AG08395 (cell line): ENCODE results near the gene TEP1.
"Not testable (repeated sequence)": the region's sequence is repeated elsewhere in the genome, so short reads cannot be mapped to it uniquely, and the experiment has no call there.

ENCODE experiments used
- DNase-seq: peaks from one replicate; pipeline ENCODE4 v3.0.0; 2012; ENCODE audit warnings: mixed read lengths, low spot score

TEP1 gene

DNA sequence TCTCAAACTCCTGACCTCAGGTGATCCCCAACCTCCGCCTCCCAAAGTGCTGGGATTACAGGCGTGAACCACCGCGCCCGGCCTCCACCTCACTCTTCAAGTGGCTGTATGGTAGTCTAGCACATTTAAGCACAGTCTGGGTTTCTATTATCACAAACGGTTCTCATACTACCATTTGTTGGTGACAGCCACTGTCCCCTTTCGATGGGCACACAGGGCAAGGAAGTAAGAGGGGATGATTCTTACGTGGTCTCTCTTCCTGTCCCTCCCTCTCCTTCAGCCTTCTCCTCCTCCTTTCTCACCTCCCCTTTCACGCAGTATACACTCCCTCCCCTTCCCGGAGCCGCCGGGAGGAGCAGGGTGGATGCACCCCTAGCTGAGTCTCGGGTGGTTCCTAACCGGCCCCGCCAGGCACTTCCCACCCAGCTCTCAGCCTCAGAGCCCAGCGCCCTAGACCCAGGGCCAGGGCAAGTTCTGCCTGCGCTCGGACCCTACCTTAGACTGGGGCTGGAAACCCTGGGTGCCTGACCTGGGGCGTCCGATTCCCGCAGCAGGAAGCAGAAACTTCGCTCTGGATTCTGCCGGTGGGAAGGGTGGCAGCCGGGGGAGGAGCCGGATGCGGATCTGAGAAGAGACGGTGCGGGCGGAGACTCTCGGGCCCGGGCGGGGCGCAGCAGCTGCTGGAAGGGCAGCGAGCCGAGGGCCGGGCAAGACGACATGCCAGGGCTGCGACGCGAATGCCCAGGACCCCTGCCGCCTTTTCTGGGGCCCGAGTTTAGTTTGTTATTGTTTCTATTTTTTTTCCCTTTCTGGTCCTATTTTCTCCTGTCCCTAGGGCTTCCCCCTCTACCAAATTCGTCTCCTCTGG is at the start of gene TEP1:
Gene TEP1, minus strand, starts transcription at position 626 of the 868 bp plus-strand sequence. CDS start 5,062 bp downstream, outside the sequence.
- peak; percentile 91 for DNase-seq

DNA sequence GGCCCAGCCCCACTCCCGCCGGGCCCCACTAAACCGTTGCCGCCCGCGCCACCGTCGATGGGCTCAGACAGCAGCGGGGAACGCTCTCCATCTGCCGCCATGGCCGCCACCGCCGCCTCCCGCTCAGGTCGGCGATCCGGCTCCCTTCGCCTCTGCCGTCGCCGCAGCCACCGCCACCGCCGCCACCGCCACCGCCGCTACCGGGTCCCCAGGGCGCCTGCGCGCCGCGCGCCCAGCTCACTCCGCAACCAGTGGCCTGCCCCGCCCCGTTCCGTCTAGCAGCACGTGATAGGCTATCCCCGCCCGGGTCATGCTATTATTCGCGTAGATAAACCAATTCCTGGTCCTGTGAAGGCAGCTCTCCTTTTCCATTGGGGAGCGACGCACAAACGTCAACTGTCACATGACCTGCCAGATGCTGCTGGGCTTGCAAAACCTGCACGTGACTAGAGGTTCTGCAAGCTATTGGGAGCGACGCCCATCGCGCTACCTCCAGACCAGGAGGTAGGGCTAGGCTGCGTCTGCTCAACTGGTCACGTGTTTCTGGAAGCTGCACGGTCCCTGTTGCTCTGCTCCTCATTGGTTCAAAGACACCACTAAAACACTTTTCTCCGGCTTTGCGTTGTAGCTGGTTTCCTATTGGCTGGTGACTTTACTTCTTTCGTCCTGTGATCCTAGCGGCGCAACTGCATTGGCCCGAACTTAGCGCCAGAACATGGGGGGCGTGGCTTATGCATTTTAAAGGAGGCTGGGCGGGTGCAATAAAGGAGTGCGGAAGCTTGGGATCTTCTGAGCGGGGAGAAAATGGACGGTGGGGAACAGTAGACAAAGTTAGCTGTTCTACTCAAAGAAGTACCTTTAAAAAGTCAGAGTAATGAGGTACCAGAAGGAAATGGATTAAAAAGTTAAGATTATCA is 48.2 kb upstream of the TEP1 start, which contains the start of gene PIP4P1:
Gene PIP4P1, minus strand, starts transcription at position 210 of the 917 bp plus-strand sequence. Its CDS starts 109 bp downstream, at position 101.
- DNase-seq, result peak; percentile 96

DNA sequence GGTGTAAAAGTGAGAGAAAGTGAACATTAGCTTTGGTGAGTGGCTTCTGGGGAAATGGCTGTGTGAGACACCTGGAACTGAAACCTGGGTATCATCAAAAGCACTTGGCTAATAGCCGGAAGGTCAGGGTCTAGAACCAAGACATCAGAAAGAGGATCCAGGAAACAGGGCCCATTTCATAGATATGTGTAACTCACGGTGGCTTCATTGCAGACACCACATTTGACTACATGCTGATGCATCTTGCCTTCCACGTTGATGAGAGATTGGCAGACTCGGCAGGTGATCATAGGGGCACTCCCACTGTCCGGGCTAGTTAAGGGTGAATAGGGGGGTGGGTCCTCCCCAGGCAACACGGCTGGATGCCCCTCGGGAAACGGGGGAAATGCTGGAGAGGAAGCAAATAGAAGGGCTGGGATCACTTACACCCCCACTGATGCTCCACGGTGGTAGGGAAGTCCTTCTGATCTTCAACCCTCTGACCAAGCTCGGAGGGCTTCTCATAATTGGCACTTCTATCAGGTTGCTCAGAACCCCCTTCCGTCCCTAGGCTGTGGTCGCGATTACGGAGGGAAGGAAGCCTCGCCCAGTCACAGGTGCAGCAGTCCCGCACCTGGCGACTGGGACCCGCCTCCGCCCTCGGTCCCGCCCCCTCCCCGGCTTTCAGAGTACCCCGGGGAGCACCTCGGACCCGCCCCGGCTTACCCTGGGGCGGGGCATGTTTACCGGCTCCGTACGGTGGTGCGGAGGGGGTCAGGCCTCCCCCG is 47.3 kb upstream of the TEP1 start:
- no peak for DNase-seq

DNA sequence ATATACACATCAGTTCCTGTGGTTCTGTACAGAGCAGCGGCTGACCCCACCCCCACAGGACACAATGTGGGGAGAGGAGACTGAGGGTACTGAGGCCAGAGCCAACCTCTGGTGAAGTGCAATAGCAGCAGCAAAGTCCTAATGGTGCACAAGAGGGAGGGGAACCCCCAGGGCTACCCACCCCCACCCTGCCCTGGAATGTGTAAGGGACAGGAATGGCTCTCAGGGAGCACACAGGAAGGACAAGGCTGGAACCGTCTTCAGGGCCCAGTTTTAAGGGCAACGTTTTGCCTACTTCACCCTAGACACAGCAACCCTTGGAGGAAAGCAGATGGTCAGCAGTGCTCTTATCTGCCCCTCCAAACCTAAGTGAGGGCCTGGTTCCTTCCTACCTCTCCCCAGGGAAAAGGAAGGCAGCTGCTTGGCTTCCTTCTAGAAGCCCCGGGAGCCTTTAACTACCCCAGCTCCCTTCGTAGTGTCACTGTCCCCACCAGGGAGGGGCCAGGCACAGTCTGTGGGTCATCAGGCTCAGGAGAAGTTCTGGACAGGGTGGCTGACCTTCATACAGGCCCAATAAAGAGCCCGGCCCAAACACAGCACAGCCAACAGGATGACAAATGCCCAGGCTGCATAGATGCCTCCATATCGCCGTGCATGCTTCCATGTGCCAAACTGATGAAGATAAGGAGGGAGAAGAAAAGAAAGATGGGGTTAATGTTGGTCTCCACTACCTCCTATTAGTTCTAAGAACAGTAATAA is 44.9 kb upstream of the TEP1 start:
- DNase-seq, result no peak

DNA sequence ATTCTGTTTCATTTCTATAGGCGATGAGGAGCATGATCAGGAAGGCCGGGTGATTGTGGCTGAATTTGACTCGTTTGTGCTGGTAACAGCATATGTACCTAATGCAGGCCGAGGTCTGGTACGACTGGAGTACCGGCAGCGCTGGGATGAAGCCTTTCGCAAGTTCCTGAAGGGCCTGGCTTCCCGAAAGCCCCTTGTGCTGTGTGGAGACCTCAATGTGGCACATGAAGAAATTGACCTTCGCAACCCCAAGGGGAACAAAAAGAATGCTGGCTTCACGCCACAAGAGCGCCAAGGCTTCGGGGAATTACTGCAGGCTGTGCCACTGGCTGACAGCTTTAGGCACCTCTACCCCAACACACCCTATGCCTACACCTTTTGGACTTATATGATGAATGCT is 43.7 kb upstream of the TEP1 start:
- DNase-seq, result no peak

DNA sequence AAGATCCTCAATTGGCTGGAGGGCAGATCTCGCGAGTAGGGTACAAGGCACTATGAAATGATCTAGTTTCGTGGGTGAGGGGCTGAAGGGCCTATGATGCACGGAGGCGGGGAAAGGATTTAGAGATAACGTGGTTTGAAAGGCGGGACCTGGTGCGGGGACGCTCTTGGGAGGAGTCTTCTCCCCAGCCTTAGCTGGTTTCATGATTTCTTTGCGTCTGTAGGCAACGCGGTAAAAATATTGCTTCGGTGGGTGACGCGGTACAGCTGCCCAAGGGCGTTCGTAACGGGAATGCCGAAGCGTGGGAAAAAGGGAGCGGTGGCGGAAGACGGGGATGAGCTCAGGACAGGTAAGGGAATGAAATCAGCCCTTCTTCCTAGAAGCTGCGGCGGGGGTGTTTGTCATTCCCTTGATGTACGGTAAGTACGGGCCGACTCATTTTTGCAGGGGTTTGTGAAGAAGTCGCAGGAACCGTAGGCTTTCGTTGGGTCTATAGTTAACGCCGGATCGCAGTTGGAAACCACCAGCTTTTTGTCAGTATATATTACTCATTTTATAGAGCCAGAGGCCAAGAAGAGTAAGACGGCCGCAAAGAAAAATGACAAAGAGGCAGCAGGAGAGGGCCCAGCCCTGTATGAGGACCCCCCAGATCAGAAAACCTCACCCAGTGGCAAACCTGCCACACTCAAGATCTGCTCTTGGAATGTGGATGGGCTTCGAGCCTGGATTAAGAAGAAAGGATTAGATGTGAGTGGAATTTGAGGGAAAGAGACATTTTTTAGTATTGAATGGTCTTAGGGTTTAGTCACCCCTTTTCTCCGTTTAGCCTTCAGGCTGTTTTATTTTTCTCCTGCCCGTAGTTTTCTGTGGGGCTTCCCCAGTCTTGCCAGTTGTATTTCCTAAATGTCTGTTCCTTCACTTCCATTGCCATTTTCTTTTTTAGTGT is 42.3 kb upstream of the TEP1 start:
- DNase-seq, result peak; percentile 65

DNA sequence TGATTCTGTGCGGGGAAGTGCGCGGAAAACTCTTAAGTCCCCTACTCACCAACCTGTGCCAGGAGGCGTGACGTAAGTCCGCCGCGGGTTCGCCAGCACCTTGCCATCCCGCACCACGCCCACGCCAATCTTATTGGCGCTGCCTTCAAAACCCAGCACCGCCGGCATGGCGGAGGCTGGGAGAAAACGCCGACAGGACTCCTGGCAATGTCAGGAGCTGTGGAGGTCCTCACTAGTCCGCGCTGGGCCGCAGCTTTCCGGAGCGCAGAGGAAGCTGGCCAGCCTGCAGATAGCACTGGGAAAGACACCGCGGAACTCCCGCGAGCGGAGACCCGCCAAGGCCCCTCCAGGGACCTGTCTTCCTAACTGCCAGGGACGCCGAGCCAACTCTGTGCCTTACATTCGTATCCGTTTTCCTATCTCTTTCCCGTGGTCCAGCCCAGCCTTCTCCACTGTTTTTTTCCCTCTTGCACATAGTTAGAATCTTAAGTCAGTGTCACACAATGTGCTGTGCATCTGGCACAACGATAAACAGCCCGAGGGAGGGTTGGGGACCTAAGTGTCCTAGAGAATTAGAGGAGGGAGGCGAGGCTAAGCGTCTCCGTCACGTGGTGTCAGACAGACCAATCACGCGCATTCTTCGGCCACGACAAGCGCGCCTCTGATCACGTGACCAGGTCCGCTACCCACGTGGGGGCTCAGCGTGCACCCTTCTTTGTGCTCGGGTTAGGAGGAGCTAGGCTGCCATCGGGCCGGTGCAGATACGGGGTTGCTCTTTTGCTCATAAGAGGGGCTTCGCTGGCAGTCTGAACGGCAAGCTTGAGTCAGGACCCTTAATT is 41.4 kb upstream of the TEP1 start, which contains the start of the genes APEX1 and OSGEP:
Gene APEX1, plus strand, starts transcription at position 711 of the 839 bp plus-strand sequence. CDS start 420 bp downstream, outside the sequence.
Gene OSGEP, minus strand, starts transcription at position 297 of the 839 bp plus-strand sequence. Its CDS starts 129 bp downstream, at position 168.
- peak; percentile 99 for DNase-seq

DNA sequence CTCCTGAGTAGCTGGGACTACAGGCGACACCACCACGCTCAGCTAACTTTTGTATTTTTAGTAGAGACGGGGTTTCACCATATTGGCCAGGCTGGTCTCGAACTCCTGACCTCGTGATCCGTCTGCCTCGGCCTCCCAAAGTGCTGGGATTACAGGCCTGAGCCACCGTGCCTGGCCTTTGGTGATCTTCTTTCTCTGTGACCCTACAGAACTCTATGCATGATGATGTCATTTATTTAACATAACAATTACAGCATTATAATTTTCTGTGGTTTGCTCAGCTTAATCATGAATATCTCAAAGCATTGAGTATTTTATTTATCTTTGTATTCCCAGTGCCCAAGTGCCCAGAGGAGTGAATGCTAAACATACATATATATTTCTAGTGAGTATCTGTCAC is 39.5 kb upstream of the TEP1 start:
- DNase-seq, result not testable (repeated sequence)

DNA sequence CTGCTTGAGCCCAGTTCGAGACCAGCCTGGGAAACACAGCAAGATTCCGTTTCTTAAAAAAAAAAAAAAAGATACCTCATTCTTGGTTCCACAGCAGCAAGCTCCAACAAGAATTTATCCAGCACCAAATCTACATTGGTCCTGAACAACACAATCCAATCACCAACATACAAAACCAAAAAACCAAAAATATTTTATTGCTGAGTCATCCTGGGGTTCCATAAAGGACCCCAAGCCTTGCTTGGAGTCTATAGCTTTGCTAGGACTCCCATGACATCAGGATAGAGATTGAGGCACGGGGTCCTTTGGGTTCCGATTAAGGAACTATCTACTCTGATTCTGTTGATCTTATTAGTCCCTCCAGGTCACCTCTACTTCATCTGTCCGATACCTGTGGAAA is 33.6 kb upstream of the TEP1 start:
- DNase-seq, result no peak

DNA sequence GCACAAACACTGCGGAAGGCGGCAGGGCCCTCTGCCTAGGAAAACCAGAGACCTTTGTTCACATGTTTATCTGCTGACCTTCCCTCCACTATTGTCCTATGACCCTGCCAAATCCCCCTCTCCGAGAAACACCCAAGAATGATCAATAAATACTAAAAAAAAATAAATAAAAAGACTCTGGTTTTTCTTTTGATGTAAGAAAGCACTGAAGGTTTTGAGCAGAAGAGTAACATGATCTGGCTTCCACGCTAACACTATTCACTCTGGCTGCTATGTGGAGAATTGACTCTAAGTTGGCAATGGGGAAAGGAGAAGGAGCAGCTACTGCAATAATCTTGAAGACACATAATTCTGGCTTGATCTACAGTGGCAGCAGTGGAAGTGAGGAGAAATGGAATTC is 30.3 kb upstream of the TEP1 start:
- not testable (repeated sequence) for DNase-seq

DNA sequence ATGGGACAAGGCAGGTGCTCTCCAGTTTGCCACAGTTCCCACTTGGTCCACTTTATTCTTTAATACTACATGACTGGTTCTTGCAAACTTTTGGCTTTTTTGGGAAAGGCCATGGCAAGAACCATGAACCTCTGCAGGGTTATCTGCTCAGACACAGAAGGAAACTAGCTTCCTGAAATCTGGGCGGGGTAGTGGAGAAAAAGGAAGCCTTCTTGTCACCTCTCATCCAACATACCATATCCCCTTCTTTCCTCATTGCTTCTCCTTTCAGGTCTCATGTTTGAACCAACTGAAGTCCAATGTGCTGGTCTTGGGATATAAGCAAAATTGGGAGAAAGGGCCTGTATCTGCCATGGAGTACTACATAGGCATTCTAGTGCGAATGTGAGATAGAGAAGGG is 28.2 kb upstream of the TEP1 start:
- no peak for DNase-seq

DNA sequence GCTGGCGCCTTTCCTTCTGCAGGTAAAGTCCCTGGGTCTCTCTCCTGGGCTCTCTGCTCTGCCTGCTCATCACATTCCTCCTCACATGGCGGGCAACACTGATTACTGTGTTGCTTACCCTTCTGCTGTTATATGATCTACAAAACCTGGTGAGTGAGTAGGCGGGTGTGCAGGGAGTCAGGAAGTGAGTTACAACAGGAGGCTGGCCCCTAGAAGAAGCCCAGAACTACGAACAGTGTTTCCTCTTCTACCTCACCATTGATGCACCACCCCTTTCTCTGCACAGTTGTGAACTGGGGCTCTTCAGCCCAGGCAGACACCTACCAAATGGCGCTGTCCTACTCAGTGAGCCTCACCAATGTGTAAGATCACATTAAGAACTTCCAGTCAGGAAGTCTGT is 27.6 kb upstream of the TEP1 start:
- DNase-seq, result no peak

DNA sequence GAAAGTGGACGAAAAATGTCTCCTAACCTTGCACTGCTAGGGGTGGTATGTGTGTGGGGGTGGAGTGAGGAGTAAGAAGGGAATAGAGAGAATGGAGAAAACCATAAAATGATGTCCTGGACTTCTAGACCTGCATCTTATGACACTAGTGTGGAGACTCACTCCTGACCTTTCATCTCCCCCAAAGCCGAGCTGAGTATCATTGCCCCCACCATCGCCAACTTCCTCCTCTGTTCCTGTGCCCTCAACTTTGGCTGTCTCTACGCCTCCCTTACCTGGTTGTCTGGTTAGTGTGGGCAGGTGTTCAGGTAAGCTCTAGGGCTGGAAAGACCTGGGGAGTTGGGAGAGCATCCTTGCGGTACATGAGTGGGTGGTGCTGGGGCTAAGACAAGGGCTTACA is 27.2 kb upstream of the TEP1 start:
- no peak for DNase-seq

DNA sequence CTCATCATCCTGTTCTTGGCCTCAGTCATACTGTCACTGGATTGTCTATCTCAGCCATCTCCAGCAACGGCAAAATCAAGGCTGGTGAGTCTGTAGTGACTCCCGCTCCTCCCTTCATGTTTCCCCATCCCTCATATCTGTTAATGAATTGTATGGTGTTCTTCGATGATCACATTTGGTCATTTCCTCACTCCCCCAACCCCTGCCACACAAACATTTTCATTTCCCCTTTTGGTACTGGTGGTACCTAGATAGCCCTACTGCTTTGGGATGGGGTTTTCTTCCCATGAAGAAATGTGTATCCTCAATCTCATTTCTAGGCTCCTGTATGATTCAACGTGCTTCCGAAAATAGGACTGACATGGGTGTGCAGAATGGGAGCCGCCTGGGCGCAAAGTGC is 25.4 kb upstream of the TEP1 start:
- DNase-seq, result no peak

DNA sequence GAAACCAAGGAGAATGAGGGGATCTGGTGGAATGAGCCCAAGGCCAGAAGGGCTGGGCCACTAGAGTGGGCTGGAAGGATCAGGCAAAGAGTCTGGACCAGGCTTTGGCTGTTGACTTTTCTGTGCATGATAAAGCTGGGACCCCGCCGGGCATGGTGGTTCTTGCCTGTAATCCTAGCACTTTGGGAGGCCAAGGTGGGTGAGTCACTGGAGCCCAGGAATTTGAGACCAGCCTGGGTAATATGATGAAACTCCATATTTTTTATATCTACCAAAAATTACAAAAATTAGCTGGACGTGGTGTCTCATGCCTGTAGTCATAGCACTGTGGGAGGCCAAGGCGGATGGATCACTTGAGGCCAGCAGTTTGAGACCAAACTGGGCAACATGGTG is 23.1 kb upstream of the TEP1 start:
- no peak for DNase-seq

DNA sequence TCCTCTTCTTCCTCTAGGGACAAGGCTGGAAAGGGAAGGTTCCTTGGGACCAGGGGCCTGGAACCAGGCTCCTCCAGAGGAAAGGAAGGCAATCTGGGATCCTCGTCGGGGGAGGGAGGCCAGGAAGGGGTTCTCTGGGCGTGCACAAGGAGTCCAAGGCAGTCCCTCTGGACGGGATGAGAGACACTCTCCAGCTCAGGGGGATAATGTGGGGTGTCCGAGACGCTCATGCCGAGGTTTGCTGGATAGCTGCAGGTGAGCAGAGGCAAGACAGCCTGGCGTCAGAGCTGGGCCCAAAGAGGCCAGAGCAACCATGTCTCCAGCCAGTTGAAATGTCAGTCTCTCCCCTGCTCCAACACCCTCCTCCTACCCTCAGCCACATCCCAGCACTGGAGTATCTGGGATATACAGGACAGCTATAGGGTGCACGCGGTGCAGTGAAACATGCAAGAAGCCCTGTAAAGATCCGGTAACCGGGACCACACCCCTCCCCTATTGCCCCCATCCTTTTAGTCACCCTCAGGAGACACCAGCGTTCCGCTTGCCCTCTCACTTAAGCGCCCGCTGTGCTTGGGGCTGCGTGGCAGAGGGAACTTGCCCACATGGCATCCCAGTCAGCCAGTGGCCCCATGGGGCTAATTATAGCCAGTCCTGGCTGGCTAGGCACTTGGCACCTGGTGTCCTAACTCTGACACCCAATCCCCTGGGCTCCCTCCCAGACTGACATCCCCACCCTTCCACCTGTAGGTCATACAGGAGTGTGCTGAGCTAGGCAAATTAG is 22.5 kb upstream of the TEP1 start, which contains the start of gene KLHL33:
Gene KLHL33, minus strand, starts transcription at position 585 of the 781 bp plus-strand sequence. Its CDS starts 355 bp downstream, at position 230.
- no peak for DNase-seq

DNA sequence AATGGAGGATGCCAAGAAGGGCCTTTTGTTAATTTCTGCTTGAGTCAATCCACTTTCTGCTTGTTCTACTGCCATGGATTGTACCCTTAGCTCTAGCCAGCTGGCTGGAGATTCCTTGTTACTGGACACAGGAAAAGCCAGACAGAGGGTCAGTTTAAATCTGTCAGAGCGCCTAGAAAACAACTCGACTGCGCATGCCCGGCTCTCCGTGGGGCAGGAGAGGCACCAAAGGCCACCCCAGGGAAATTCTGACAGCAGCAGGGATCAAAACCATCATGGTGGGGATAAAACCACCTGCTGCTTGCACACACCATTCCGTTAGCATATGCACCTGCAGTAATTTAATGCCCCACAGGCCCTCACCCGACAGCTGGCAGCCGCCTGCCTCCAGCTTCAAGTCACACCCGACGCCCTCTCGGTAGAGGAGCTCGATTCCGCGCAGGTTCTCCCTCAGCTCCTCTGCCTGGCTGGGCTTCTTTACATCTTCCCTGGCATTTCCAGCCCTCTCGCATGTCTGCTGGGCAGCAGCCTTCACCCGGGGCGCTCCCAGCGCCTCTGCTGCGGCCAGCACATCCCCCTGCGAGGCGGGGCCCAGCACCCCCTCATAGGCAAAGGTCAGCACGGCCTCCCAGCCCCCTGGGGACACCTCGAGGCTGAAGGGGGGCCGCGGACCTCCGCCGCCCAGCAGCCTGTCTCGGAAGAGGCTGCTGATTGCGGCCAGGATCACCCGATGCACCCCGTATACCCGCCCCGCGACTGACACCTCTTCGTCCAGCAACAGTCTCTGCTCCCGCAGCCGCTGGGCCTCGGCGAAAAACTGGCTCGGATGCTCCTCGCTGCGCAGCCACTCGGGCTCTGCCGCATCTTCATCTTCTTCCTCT is 21.6 kb upstream of the TEP1 start:
- DNase-seq, result no peak
